Measurements from ENCODE around the gene PSEN1.

The PSEN1 gene

GRCh38 chr14:73241481-73242165, 105.3 kb downstream of the PSEN1 start:
- no peak for DNase-seq

GRCh38 chr14:73242357-73242901, 106.1 kb downstream of the PSEN1 start:
- no peak for DNase-seq

- no peak for DNase-seq
Observed at GRCh38 chr14:73243341-73243740, 107.0 kb downstream of the PSEN1 start.

- no peak for DNase-seq
Observed at GRCh38 chr14:73243748-73244147, 107.4 kb downstream of the PSEN1 start.

GRCh38 chr14:73244541-73245290, 108.4 kb downstream of the PSEN1 start:
- no peak for DNase-seq

GRCh38 chr14:73245480-73246325, 109.4 kb downstream of the PSEN1 start:
- no peak for DNase-seq

- DNase-seq: no peak
Observed at GRCh38 chr14:73246387-73247150, 110.3 kb downstream of the PSEN1 start.

GRCh38 chr14:73248108-73248868, 112.0 kb downstream of the PSEN1 start:
- no peak for DNase-seq

- no peak for DNase-seq
Observed at GRCh38 chr14:73249108-73249507, 112.8 kb downstream of the PSEN1 start.

- DNase-seq: no peak
Observed at GRCh38 chr14:73249564-73250316, 113.4 kb downstream of the PSEN1 start.

- no peak for DNase-seq
Observed at GRCh38 chr14:73250317-73250713, 114.0 kb downstream of the PSEN1 start.

GRCh38 chr14:73250781-73251500, 114.6 kb downstream of the PSEN1 start:
- DNase-seq: peak; percentile 24

GRCh38 chr14:73251516-73252215, 115.4 kb downstream of the PSEN1 start:
- no peak for DNase-seq

GRCh38 chr14:73252491-73253322, 116.4 kb downstream of the PSEN1 start:
- DNase-seq: no peak

- DNase-seq: no peak
Observed at GRCh38 chr14:73253323-73253610, 117.0 kb downstream of the PSEN1 start.

GRCh38 chr14:73253721-73254120, 117.4 kb downstream of the PSEN1 start:
- DNase-seq: no peak

GRCh38 chr14:73254247-73255004, 118.1 kb downstream of the PSEN1 start:
- no peak for DNase-seq

GRCh38 chr14:73255005-73255400, 118.7 kb downstream of the PSEN1 start:
- no peak for DNase-seq
